Activated CD8-positive, alpha-beta memory T cell treated with anti-CD3 and anti-CD28 coated beads, Interleukin-2, amount 10 ng/mL, durations not matched to agents 7 days and 5 days (primary cell): ENCODE data around the gene NCLN. TPM values are rescaled to one million over a fixed set of nuclear protein-coding genes. Genes with fewer than 3 reads are reported as not detected.
A peak's percentile ranks its signal among the peaks of the same experiment; 100 is the strongest.
"Not testable (repeated sequence)": the region's sequence is repeated elsewhere in the genome, so short reads cannot be mapped to it uniquely, and the experiment has no call there.

ENCODE experiments used
- ATAC-seq: fragments of 150-1000 bp; cut with Tn5 transposase; one replicate; pipeline ENCODE4 v1.10.0; 2021; ENCODE audit warnings: moderate library complexity
- CTCF ChIA-PET: fragments of 350-600 bp; sonication (Branson Sonifier 250); formaldehyde crosslinking; loops from one replicate; lab custom pipeline; 2021; ENCODE audit warnings: antibody characterized with exemption; lab: Charles Lee
- DNase-seq: peaks from one replicate; pipeline ENCODE4 v3.0.0-alpha.2; 2020
- H3K27ac Mint-ChIP-seq: one replicate; pipeline ENCODE4 v1.8.0; 2021; ENCODE audit warnings: mild to moderate bottlenecking, mixed read lengths
- H3K27me3 Mint-ChIP-seq: one replicate; pipeline ENCODE4 v1.8.0; 2021; ENCODE audit warnings: mixed read lengths
- H3K36me3 Mint-ChIP-seq: one replicate; pipeline ENCODE4 v1.8.0; 2021; ENCODE audit warnings: mild to moderate bottlenecking, mixed read lengths
- H3K4me1 Mint-ChIP-seq: one replicate; pipeline ENCODE4 v1.8.0; 2021; ENCODE audit warnings: mixed read lengths
- H3K4me3 Mint-ChIP-seq: one replicate; pipeline ENCODE4 v1.8.0; 2021; ENCODE audit warnings: mild to moderate bottlenecking, moderate library complexity, mixed read lengths
- H3K9me3 Mint-ChIP-seq: one replicate; pipeline ENCODE4 v1.8.0; 2022; ENCODE audit warnings: low read depth, mixed read lengths
- total RNA-seq, 2 experiments: library from RNA; stranded (reverse); gene quantifications; one replicate each; pipeline ENCODE4 v1.2.3, GENCODE V29; 2021

Gene NCLN
- total RNA-seq, 2 experiments from 2014 or later, result 67.3 to 71.6 TPM

DNA sequence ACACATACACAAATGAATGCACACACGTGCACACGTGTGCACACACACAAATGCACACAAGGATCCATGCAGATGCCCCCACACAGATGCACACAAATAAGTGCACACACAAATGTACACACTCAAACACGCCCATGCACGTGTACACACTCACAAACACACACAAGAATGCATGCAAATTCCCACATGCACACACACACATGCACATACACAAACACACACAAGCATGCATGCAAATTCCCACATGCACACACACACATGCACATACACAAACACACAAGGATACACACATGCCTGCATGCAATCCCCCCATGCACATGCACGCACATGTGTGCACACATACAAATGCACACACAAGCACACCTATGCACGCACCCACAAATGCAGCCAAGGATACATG is 36.6 kb upstream of the NCLN start:
- no peak for ATAC-seq
- CTCF ChIA-PET, result interaction anchor here (1.0 kb wide), 1 partner anchor 19 kb away, joined by 3 read pairs; no protein-coding TSS in a partner anchor
- Mint-ChIP-seq H3K36me3 (peaks cover 21% of the 10 kb centered on the region), H3K4me3 (no peak overlapping the region), H3K27me3 (no peaks in the 10 kb centered on the region), H3K9me3 (no peaks in the 10 kb centered on the region), H3K27ac (no peak overlapping the region), H3K4me1 (peaks cover 15% of the 10 kb centered on the region)
- no peak for DNase-seq

DNA sequence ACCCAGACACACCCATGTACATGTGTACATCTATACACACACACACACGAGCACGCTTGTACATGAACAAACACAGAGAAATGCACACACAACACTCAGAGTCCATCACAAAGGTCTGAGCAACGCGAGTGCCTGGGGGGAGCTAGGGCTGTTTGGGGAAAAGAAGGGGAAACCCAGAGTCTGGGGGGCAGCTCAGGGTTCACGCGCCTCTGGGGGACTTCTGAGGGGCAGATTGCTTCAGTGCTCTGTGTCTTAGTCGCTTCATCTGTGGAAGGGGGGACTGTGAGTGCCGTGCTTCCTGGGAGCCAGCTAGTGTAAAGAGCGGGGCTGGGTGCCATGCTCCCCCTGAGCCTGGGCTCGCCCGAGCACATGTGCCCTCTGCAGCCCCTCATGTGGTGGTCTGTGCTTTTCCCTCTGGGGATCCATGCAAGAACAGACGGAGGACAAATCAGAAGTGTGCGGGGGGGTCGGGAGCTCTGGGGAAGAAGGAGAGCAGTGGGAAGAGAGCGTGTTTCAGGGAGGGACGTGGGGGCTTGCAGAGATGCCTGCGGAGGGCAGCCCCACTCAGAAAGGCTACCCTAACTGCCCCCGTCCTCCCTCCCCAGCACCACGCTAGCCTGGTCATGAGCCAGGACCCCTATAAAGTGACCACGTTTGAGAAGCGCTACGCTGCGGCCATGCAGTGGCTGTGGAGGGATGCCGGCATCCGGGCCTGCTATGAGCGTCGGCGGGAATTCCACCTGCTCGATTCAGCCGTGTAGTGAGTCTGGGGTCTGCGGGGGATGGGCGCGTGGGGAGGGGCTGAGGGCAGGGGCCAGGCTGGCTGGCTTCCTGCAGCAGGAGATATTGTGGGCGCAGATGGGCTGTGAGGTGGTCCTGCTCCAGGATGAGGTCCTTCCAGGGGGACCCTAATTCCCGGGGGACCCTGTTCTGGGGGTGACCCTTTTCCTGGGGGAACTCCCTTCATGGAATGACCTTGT is 35.9 kb upstream of the NCLN start:
- Mint-ChIP-seq H3K27me3 (no peaks in the 10 kb centered on the region), H3K4me3 (no peak overlapping the region), H3K27ac (no peak overlapping the region), H3K9me3 (no peaks in the 10 kb centered on the region), H3K4me1 (peaks cover 15% of the 10 kb centered on the region), H3K36me3 (peaks cover 21% of the 10 kb centered on the region)
- DNase-seq (no peak), ATAC-seq (no peak)
- CTCF ChIA-PET, result interaction anchor here (1.0 kb wide), 1 partner anchor 20 kb away, joined by 3 read pairs; no protein-coding TSS in a partner anchor

DNA sequence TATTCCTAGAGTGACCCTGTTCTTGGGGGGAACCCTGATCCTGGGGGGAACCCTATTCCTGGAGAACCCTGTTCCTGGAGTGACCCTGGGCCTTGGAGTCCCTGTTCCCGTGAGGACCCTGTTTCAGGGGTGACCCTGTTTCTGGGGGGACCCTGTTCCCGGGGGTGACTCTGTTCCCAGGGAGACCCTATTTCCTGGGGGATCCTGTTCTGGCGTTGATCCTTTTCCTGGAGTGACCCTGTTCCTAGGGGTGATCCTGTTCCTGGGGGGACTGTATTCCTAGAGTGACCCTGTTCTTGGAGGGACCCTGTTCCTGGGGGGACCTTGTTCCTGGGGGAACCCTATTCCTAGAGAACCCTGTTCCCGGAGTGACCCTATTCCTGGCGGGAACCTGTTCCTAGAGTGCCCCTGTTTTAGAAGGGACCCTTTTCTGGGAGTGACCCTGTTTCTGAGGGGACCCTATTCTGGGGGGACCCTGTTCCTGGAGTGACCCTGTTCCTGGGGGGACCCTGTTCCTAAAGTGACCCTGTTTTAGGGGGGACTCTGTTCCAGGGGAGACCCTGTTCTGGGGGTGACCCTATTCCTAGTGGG is 34.9 kb upstream of the NCLN start:
- Mint-ChIP-seq H3K27ac (no peak overlapping the region), H3K4me3 (no peak overlapping the region), H3K36me3 (peaks cover 25% of the 10 kb centered on the region), H3K27me3 (no peaks in the 10 kb centered on the region), H3K9me3 (peaks cover 1% of the 10 kb centered on the region), H3K4me1 (peaks cover 12% of the 10 kb centered on the region)
- no peak for DNase-seq
- CTCF ChIA-PET, result interaction anchor here (0.9 to 2.3 kb wide), 6 partner anchors 13 to 200 kb away, joined by 3 to 11 read pairs (median 4); no protein-coding TSS in a partner anchor
- no peak for ATAC-seq

DNA sequence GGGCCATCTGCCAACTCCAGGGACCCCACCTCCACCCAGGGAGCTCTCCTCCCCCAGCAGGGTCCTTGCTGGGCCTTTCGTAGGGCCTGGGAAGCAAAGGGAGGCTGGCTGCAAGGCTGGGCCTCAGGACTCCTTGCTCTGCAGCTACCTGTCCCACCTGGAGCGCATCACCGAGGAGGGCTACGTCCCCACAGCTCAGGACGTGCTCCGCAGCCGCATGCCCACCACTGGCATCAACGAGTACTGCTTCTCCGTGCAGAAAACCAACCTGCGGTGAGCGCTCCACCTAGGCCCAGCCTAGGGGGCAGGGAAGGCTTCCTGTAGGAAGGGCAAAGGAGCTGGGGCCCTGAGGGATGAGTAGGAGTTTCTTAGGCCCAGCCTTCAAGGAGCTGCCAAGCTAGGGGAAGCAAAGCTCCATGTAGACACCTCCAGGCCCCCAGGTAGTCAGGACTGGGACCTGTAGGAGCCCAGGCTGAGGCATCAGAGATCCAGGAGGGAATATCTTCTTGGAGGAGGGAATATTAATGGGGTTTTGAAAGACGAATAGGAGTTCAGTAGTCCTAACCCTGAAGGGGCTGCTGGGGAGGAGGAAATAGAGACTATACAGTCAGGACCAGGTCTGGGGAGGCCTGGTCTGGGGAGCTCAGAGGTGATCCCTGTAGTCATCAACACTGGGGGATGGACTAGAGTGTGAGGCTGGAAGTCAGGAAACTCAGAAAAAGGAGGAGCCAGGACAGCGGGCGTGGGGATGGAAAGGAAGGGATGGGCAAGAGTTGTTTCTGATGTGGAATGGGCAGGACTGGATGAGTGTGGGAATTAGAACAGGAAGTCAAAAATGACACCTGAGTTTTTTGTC is 33.9 kb upstream of the NCLN start:
- no peaks in the 10 kb centered on the region for H3K27me3 Mint-ChIP-seq
- H3K4me3 Mint-ChIP-seq, result no peak overlapping the region
- no peak overlapping the region for H3K27ac Mint-ChIP-seq
- CTCF ChIA-PET, result interaction anchor here (0.9 to 2.3 kb wide), 9 partner anchors 10 to 201 kb away, joined by 3 to 11 read pairs (median 4); no protein-coding TSS in a partner anchor
- DNase-seq (no peak), ATAC-seq (no peak)
- peaks cover 7% of the 10 kb centered on the region for H3K4me1 Mint-ChIP-seq
- peaks cover 31% of the 10 kb centered on the region for H3K36me3 Mint-ChIP-seq
- peaks cover 5% of the 10 kb centered on the region for H3K9me3 Mint-ChIP-seq

DNA sequence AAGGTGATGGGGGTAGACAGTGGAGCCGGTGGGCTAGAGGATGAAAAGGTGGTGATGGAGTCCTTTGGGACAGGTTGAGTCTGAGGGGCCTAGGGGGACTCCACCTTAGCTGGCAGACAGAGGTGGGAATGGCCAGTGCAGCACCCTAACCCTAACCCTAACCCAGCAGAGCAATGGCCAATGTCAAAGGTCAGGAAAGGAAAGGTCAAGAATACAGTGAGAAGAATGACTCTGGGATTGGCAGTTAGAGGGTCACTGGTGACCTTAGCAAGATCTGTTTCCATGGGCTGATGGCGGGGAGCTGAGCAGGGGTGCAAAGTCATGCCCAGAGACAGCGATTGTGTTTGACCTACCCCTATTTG is 33.3 kb upstream of the NCLN start:
- H3K4me3 Mint-ChIP-seq, result no peak overlapping the region
- peaks cover 35% of the 10 kb centered on the region for H3K36me3 Mint-ChIP-seq
- peaks cover 9% of the 10 kb centered on the region for H3K4me1 Mint-ChIP-seq
- ATAC-seq, result no peak
- H3K27ac Mint-ChIP-seq, result no peak overlapping the region
- peaks cover 5% of the 10 kb centered on the region for H3K9me3 Mint-ChIP-seq
- DNase-seq, result no peak
- H3K27me3 Mint-ChIP-seq, result no peaks in the 10 kb centered on the region
- CTCF ChIA-PET, result interaction anchor here (0.6 to 2.3 kb wide), 7 partner anchors 11 to 190 kb away, joined by 3 to 11 read pairs (median 4); no protein-coding TSS in a partner anchor

DNA sequence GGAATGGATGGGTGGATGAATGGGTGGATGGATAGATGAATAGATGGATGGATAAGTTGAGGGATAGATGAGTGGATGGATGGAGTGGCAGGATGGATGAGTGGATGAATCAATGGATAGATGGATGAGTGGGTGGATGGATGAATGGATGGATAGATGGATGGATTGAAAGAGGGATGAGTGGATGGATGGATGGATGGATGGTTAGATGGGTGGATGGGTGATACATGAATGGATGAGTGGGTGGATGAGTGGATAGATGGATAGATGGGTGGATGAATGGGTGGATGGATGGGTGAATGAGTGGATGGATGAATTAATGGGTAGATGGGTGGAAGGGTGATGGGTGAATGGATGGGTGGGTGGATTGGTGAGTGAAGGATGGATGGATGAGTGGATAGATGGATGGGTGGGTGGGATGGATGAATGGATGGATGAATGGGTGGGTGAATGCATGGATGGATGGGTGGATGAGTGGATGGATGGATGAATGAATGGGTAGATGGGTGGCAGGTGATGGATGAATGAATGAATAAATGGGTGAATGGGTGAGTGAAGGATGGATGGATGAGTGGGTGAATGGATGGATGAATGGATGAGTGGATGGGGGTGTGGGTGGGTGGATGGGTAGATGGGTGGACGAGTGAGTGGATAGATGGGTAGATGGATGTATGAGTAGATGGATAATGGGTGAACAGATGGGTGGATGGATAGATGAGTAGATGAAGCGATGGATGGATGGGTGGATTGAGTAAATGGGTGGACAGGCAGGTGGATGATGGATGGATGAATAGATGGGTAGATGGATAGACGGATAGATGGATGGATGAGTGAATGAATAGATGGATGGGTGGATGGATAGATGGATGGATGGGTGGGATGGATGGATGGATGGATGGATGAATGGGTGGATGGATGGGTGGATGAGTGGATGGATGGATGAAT is 32.2 kb upstream of the NCLN start:
- peaks cover 47% of the 10 kb centered on the region for H3K36me3 Mint-ChIP-seq
- CTCF ChIA-PET, result interaction anchor here (0.7 to 1.0 kb wide), 2 partner anchors 10 to 49 kb away, joined by 3 to 5 read pairs; no protein-coding TSS in a partner anchor
- peaks cover 5% of the 10 kb centered on the region for H3K9me3 Mint-ChIP-seq
- peaks cover 12% of the 10 kb centered on the region for H3K4me1 Mint-ChIP-seq
- H3K27ac Mint-ChIP-seq, result no peak overlapping the region
- H3K4me3 Mint-ChIP-seq, result no peak overlapping the region
- DNase-seq (no peak), ATAC-seq (no peak)
- no peaks in the 10 kb centered on the region for H3K27me3 Mint-ChIP-seq

DNA sequence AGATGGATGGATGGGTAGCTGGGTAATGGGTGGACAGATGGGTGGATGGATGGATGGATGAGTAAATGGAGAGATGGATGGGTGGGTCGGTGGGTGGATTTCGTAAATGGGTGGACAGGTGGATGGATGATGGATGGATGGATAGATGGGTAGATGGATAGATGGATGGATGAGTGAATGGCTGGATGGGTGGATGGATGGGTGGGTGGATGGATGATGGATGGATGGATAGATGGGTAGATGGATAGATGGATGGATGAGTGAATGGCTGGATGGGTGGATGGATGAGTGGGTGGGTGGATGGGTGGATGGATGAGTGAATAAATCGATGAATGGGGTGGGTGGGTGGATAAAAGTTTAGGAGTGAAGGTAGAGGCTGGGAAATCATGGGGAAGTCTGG is 31.3 kb upstream of the NCLN start:
- not testable (repeated sequence) for H3K4me3 Mint-ChIP-seq, H3K27ac Mint-ChIP-seq, DNase-seq, H3K4me1 Mint-ChIP-seq, H3K27me3 Mint-ChIP-seq, H3K9me3 Mint-ChIP-seq, ATAC-seq
- H3K36me3 Mint-ChIP-seq, result peaks cover 42% of the 10 kb centered on the region
- CTCF ChIA-PET, result interaction anchor here (0.5 kb wide), 1 partner anchor 204 kb away, joined by 3 read pairs; no protein-coding TSS in a partner anchor

DNA sequence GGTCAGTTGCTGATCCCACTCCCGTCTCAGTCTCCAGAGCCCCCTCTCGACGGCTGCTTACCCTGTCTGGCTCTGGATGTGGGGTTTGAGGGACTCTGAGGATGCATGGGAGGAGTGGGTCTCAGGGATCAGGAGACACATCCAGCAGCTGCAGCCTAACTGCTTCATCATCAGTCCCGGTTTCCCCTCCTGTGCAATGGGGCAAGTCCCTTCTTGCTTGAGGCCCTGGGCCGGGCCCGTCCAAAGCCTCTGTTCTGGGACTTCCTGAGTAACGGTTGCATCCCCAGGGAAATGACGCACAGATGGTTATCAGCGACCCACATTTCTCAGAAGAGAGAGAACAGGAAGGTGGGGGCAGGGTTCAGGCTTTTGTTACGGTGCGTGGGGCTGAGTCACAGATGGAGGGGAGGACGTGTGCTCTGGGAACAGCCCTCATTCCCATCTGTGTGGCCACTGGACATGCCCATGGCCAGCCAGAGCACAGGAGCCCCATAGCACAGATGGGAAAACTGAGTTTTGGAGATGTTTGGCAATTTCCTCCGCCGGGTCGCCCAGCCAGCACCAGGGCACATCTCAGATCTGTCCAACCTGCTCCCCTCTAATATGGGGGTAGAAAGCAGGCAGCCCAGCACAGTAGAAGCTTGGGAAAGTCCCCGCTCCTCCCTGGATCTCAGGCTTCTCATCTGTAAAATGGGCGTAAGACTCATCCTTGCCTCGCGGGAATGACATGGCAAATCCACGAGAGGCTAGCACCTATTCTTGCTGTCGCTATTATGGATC is 30.6 kb upstream of the NCLN start:
- Mint-ChIP-seq H3K36me3 (peaks cover 43% of the 10 kb centered on the region), H3K9me3 (peaks cover 6% of the 10 kb centered on the region), H3K27ac (no peak overlapping the region), H3K4me3 (no peak overlapping the region), H3K27me3 (no peaks in the 10 kb centered on the region), H3K4me1 (peaks cover 11% of the 10 kb centered on the region)
- ATAC-seq, result peak; percentile 94
- CTCF ChIA-PET, result interaction anchor here (0.5 to 0.9 kb wide), 2 partner anchors 9 to 204 kb away, joined by 3 to 4 read pairs; no protein-coding TSS in a partner anchor
- DNase-seq, result peak; percentile 91

DNA sequence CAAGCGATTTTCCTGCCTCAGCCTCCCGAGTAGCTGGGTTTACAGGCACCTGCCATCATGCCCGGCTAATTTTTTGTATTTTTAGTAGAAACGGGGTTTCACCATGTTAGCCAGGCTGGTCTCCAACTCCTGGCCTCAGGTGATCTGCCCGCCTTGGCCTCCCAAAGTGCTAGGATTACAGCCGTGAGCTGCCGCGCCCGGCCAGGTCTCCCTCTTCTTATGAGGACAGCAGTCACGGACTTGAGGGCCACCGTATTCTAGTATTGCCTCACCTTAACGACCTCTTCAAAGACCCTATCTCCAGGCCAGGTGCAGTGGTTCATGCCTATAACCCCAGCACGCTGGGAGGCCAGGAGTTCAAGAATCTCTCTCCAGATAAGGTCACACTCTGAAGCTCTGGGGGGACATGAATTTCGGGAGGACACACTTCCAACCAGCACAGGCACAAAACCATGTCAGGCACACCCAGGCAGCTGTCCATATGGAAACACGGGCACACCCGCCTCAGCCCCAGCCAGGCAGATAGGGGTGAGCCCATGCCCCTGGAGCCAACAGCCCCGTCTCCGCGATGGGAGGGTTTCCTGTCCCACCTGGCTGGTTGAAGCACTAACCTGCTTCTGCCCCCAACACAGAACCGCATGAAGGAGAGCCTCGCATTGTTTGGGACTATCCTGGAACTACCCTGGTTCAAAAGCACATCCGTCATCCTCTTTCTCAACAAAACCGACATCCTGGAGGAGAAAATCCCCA is 28.5 kb upstream of the NCLN start:
- no peak overlapping the region for H3K27ac Mint-ChIP-seq
- no peak overlapping the region for H3K4me3 Mint-ChIP-seq
- peaks cover 20% of the 10 kb centered on the region for H3K4me1 Mint-ChIP-seq
- ATAC-seq, result no peak
- CTCF ChIA-PET, result interaction anchor here (0.7 to 1.8 kb wide), 3 partner anchors 11 to 28 kb away, joined by 3 to 9 read pairs (median 4); no protein-coding TSS in a partner anchor
- no peaks in the 10 kb centered on the region for H3K27me3 Mint-ChIP-seq
- DNase-seq, result no peak
- H3K36me3 Mint-ChIP-seq, result peaks cover 58% of the 10 kb centered on the region
- peaks cover 6% of the 10 kb centered on the region for H3K9me3 Mint-ChIP-seq

DNA sequence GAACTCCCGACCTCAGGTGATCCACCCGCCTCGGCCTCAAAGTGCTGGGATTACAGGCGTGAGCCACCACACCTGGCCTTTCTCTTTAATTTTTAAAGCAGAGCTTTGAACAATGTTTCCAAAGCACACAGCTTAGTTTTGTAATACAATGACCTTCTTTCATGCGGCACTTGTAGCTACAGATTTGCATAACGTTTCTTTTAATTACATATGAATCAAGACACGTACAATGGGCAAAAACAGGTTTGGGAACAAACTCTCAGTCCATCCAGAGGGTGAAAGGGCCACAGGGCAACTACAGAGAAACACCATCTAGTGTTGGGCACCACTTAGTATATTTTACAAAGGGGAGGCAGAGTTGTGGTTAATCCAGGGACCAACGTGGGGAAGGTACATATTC is 26.2 kb upstream of the NCLN start:
- peaks cover 75% of the 10 kb centered on the region for H3K36me3 Mint-ChIP-seq
- CTCF ChIA-PET, result interaction anchor here (0.9 to 3.1 kb wide), 10 partner anchors 13 to 511 kb away, joined by 3 to 14 read pairs (median 5); no protein-coding TSS in a partner anchor
- H3K4me3 Mint-ChIP-seq, result no peak overlapping the region

DNA sequence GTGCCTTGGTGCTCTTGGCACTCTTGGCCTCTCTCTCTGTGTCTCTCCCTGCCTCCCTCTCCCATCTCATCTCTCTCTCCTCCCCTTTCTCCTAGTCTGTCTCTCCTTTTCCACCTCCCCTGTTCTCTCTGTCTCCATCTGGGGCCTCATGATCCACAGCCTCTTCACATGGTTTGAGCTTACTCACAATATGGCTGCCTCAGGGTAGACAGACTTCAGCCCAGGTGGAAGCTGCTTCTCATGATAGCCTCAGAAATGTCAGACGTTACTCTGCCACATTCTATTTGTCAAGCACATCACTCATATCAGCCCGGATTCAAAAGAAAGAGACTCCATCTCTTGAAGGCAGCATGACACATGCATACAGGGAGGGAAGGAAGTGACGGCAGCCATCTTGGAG is 25.5 kb upstream of the NCLN start:
- no peaks in the 10 kb centered on the region for H3K27me3 Mint-ChIP-seq
- ATAC-seq (no peak), DNase-seq (no peak)
- H3K4me1 Mint-ChIP-seq, result peaks cover 44% of the 10 kb centered on the region
- peak overlapping the region; percentile 61 for H3K27ac Mint-ChIP-seq
- no peak overlapping the region for H3K4me3 Mint-ChIP-seq
- CTCF ChIA-PET, result interaction anchor here (0.7 to 3.1 kb wide), 12 partner anchors 14 to 512 kb away, joined by 3 to 14 read pairs (median 4); no protein-coding TSS in a partner anchor
- peaks cover 5% of the 10 kb centered on the region for H3K9me3 Mint-ChIP-seq
- peaks cover 75% of the 10 kb centered on the region for H3K36me3 Mint-ChIP-seq

More for the DNA sequence above, 26.2 kb upstream of the NCLN start:
- peaks cover 6% of the 10 kb centered on the region for H3K9me3 Mint-ChIP-seq
- DNase-seq (no peak), ATAC-seq (no peak)
- H3K27me3 Mint-ChIP-seq, result no peaks in the 10 kb centered on the region
- H3K4me1 Mint-ChIP-seq, result peaks cover 39% of the 10 kb centered on the region
- H3K27ac Mint-ChIP-seq, result no peak overlapping the region
